ENCODE results near the gene C1QTNF2.

- TF ChIP-seq, protein P1, sequence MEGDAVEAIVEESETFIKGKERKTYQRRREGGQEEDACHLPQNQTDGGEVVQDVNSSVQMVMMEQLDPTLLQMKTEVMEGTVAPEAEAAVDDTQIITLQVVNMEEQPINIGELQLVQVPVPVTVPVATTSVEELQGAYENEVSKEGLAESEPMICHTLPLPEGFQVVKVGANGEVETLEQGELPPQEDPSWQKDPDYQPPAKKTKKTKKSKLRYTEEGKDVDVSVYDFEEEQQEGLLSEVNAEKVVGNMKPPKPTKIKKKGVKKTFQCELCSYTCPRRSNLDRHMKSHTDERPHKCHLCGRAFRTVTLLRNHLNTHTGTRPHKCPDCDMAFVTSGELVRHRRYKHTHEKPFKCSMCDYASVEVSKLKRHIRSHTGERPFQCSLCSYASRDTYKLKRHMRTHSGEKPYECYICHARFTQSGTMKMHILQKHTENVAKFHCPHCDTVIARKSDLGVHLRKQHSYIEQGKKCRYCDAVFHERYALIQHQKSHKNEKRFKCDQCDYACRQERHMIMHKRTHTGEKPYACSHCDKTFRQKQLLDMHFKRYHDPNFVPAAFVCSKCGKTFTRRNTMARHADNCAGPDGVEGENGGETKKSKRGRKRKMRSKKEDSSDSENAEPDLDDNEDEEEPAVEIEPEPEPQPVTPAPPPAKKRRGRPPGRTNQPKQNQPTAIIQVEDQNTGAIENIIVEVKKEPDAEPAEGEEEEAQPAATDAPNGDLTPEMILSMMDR (IDR thresholded peaks at IDR 0.05): no peak
- TF ChIP-seq POLR2A (IDR thresholded peaks at IDR 0.05): no peak
- no peak for TF ChIP-seq EP300 (IDR thresholded peaks at IDR 0.05)
Measured at GRCh38 chr5:160380041-160380440, 9.6 kb upstream of the C1QTNF2 start.
